ENCODE results near the gene CCL3.

The CCL3 gene

GRCh38 chr17:36128411-36128978 is 38.6 kb upstream of the CCL3 start:
- TF ChIP-seq ZNF140 (tag by site-specific recombination; IDR thresholded peaks at IDR 0.05), result no peak
- no peak for TF ChIP-seq ZBTB21 (tag by site-specific recombination; IDR thresholded peaks at IDR 0.05)
- no peak for TF ChIP-seq FEZF1 (tag by site-specific recombination; IDR thresholded peaks at IDR 0.05)
- TF ChIP-seq ZNF677 (tag by site-specific recombination; IDR thresholded peaks at IDR 0.05), result no peak
- no peak for TF ChIP-seq PRDM6 (tag by site-specific recombination; IDR thresholded peaks at IDR 0.05)
- no peak for TF ChIP-seq ZNF121 (tag by site-specific recombination; IDR thresholded peaks at IDR 0.05)
- TF ChIP-seq ZNF335 (tag by site-specific recombination; conservative IDR thresholded peaks at IDR 0.05), result no peak
- no peak for TF ChIP-seq ZNF132 (tag by site-specific recombination; IDR thresholded peaks at IDR 0.05; ENCODE audit: borderline replicate concordance)
- no peak for TF ChIP-seq ZSCAN30 (tag by site-specific recombination; IDR thresholded peaks at IDR 0.05)
- TF ChIP-seq ZNF692 (tag by site-specific recombination; IDR thresholded peaks at IDR 0.05), result no peak
- POLR2A ChIA-PET, result no interaction called here
- H3K27ac ChIP-seq (ENCODE audit: extremely low read depth, low read depth, low read length), result no peak overlapping the region
- H3K4me3 ChIP-seq (ENCODE audit: low read depth, low read length), result no peak overlapping the region
- no peaks in the 10 kb centered on the region for H3K36me3 ChIP-seq (ENCODE audit: control insufficient read depth in 2 of 2, insufficient read depth in 1 of 2, low read length in 2 of 2)
- CTCF ChIA-PET, result interaction anchor here (0.7 to 16.2 kb wide), 6 partner anchors 8 to 355 kb away, joined by 3 to 319 read pairs (median 4); no protein-coding TSS in a partner anchor
- peaks cover 2% of the 10 kb centered on the region; the same call in 1 of the 2 replicates for H3K9me3 ChIP-seq (ENCODE audit: control insufficient read depth, insufficient read depth, low read depth, low read length)
- H3K4me1 ChIP-seq (ENCODE audit: control insufficient read depth, insufficient read depth, low read length), result peaks cover 2% of the 10 kb centered on the region

GRCh38 chr17:36127911-36128310 is 38.0 kb upstream of the CCL3 start:
- POLR2A ChIA-PET, result no interaction called here
- H3K27ac ChIP-seq (ENCODE audit: extremely low read depth, low read depth, low read length), result no peak overlapping the region
- H3K9me3 ChIP-seq (ENCODE audit: control insufficient read depth, insufficient read depth, low read depth, low read length), result peaks cover 2% of the 10 kb centered on the region; the same call in 1 of the 2 replicates
- no peaks in the 10 kb centered on the region for H3K36me3 ChIP-seq (ENCODE audit: control insufficient read depth in 2 of 2, insufficient read depth in 1 of 2, low read length in 2 of 2)
- H3K4me1 ChIP-seq (ENCODE audit: control insufficient read depth, insufficient read depth, low read length), result no peaks in the 10 kb centered on the region
- TF ChIP-seq ZNF354C (tag by site-specific recombination; IDR thresholded peaks at IDR 0.05; ENCODE audit: borderline replicate concordance, low read depth) (no peak), ZIC2 (tag by site-specific recombination; IDR thresholded peaks at IDR 0.05) (0 out of 2 replicates have a peak, but pooled peaks have one; percentile 15)
- CTCF ChIA-PET, result interaction anchor here (0.7 to 16.2 kb wide), 6 partner anchors 8 to 355 kb away, joined by 3 to 319 read pairs (median 4); no protein-coding TSS in a partner anchor
- H3K4me3 ChIP-seq (ENCODE audit: low read depth, low read length), result no peak overlapping the region

- POLR2A ChIA-PET, result no interaction called here
- TF ChIP-seq ZNF10 (tag by site-specific recombination; IDR thresholded peaks at IDR 0.05), result no peak
- H3K9me3 ChIP-seq (ENCODE audit: control insufficient read depth, insufficient read depth, low read depth, low read length), result peaks cover 2% of the 10 kb centered on the region; the same call in 1 of the 2 replicates
- CTCF ChIA-PET, result interaction anchor here (1.1 to 16.2 kb wide), 3 partner anchors 18 to 356 kb away, joined by 3 to 319 read pairs (median 6); no protein-coding TSS in a partner anchor
- H3K4me3 ChIP-seq (ENCODE audit: low read depth, low read length), result no peak overlapping the region
- no peaks in the 10 kb centered on the region for H3K36me3 ChIP-seq (ENCODE audit: control insufficient read depth in 2 of 2, insufficient read depth in 1 of 2, low read length in 2 of 2)
- H3K4me1 ChIP-seq (ENCODE audit: control insufficient read depth, insufficient read depth, low read length), result no peaks in the 10 kb centered on the region
- no peak overlapping the region for H3K27ac ChIP-seq (ENCODE audit: extremely low read depth, low read depth, low read length)
Observed at GRCh38 chr17:36127199-36127893, 37.4 kb upstream of the CCL3 start.

All from HEK293 (cell line).